H4 (cell line): ENCODE data around the gene RAB20. TPM values are rescaled to one million over a fixed set of nuclear protein-coding genes. Genes with fewer than 3 reads are reported as not detected.
"Not testable (repeated sequence)": the region's sequence is repeated elsewhere in the genome, so short reads cannot be mapped to it uniquely, and the experiment has no call there.

Experiments
- DNase-seq: peaks from one replicate; pipeline ENCODE4 v3.0.0-alpha.2; 2015; ENCODE audit warnings: low spot score
- total RNA-seq: library from RNA; depleted of rRNA; stranded (reverse); fragments of >200 nt; shearing (Covaris generic); gene quantifications from 2 replicates; pipeline ENCODE4 v1.2.3, GENCODE V29; 2014

RAB20 gene
- total RNA-seq, 1 experiment from 2014 or later = 12.3 TPM

- DNase-seq = no peak
Observed at GRCh38 chr13:110509971-110510786, 51.3 kb downstream of the RAB20 start.

- DNase-seq = no peak
Observed at GRCh38 chr13:110509478-110509926, 52.0 kb downstream of the RAB20 start.

GRCh38 chr13:110507678-110508381 is 53.7 kb downstream of the RAB20 start:
- DNase-seq = no peak

- DNase-seq = no peak
Observed at GRCh38 chr13:110506859-110507566, 54.5 kb downstream of the RAB20 start.

DNA sequence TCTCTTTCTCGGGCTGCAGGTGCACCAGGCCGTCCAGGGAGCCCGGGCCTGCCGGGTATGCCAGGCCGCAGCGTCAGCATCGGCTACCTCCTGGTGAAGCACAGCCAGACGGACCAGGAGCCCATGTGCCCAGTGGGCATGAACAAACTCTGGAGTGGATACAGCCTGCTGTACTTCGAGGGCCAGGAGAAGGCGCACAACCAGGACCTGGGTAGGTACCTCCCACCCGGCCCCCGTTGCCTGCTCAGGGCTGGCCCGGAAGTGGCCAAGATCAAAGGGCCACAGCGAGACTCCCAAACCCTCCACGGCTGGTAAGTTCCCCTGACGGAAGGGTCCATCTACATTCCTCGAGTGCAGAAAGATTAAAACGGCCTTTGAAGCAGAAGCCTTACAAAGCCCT is 55.1 kb downstream of the RAB20 start:
- DNase-seq = no peak

- no peak for DNase-seq
Observed at GRCh38 chr13:110505594-110505993, 55.9 kb downstream of the RAB20 start.

- no peak for DNase-seq
Observed at GRCh38 chr13:110503979-110504499, 57.5 kb downstream of the RAB20 start.

DNA sequence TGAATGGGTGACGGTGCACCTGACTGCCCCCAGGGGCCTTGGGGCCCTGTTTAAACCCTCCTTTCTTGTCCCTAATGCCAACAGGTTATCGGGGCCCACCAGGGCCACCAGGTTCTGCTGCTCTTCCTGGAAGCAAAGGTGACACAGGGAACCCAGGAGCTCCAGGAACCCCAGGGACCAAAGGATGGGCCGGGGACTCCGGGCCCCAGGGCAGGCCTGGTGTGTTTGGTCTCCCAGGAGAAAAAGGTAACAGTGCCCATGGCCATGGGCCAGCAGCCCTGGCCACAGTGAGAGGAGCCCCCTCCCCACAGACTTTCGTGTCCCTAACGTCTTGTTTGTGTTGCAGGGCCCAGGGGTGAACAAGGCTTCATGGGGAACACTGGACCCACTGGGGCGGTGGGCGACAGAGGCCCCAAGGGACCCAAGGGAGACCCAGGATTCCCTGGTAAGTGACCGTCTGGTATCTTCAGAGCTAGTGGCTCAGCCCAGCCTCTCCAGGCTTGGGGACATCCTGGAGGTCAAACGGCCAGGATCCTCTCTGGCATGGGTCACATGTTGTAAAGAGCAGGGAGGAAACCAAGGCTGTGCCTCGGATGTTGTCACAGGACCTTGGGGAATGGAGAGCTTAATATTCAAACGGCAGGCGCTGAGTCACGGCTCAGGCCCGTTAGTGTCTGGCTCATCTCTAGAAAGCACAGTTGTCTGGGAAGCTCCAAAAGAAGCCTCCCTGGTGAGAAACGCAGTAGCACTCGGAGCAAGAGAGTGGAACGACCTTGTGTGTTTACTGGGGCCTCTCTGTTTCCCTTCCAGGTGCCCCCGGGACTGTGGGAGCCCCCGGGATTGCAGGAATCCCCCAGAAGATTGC is 58.3 kb downstream of the RAB20 start:
- no peak for DNase-seq

GRCh38 chr13:110501188-110501587 is 60.3 kb downstream of the RAB20 start:
- no peak for DNase-seq

GRCh38 chr13:110500341-110500740 is 61.2 kb downstream of the RAB20 start:
- no peak for DNase-seq

DNA sequence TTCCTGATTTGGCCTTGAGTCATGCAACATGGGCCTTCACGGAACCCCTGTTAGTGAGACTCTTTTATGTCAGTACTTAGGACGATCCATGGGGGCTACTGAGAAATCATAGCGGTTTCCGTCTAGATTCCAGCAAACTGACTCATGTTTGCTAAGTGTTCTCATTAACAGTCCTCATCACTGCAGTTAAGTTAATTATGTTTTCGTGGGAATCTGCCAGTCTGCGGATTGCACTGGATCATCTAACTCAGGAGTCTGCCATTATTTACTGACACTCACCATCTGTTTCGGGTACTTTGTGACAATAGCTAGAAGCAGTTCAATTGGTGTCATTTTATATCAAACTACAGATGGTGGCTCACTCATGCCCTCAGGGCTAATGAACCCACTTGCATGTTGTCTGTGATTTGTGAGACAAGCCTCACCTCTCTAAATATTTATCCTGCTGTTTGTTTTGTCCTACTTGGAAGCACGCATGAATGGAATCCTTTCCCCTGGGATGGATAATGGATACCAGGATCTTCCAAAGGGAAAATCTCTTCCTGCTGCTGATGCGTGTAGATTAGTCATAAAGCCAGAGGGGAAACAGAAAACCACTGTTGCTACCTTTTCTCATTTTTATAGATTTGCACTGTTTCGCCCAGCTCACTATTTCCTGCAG is 61.8 kb downstream of the RAB20 start:
- peak; percentile 82 for DNase-seq

DNA sequence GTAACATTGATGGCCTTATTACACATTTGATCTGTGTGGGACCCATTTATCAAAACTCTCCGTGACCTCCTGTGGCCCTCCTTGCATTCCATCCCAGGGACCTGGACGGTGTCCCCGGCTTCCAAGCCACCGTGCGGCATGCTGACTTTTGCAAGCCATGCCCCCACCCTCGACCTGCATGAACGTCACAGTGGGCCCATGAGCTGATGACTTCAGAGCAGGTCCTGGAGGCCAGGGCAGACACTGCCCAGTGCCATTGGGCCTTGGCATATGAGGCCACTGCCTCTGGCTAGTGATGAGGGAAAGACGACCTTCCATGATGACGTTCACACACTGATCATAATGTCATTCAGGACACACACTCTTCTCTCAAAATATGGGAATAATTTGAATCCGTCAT is 62.8 kb downstream of the RAB20 start:
- DNase-seq = no peak

- DNase-seq = no peak
Observed at GRCh38 chr13:110498327-110498726, 63.2 kb downstream of the RAB20 start.

DNA sequence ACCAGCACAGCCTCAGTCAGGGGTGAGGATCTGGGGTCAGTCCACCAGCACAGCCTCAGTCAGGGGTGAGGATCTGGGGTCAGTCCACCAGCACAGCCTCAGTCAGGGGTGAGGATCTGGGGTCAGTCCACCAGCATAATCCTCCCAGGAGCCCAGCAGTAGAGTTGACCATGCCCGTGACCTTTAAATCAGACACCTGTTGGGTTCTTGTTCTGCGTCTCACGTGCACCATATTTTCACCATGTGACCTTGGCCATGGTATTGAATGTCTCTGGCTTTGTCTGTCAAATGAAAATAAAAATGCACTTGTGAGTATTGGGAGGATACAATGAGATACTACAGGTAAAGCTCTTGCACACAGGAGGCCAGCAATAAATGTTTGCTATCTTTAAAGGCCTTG is 63.6 kb downstream of the RAB20 start:
- DNase-seq = not testable (repeated sequence)

DNA sequence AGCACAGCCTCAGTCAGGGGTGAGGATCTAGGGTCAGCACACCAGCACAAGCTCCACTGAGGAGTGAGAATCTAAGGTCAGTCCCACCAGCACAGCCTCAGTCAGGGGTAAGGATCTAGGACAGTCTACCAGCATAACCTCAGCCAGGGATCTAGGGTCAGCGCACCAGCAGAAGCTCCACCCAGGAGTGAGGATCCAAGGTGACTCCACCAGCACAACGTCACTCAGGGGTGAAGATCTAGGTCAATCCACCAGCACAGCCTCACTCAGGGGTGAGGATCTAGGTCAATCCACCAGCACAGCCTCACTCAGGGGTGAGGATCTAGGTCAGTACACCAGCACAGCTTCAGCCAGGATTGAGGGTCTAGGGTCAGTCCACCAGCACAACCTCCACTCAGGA is 64.5 kb downstream of the RAB20 start:
- DNase-seq = no peak

DNA sequence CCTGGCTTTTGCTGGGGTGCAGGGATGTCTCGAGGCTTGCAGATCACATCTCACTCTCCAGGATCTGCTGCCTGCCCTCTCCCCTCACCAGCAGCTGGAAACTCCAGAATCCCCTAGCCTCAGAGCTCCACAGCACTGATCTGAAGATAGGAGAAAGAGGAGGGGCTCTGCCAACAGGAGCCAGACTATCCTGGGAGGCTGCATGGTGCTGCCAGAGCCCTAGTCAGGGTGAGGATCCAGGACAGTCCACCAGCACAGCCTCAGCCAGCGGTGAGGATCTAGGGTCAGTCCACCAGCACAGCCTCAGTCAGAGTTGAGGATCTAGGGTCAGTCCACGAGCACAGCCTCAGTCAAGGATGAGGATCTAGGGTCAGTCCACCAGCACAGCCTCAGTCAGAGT is 65.2 kb downstream of the RAB20 start:
- DNase-seq = no peak

DNA sequence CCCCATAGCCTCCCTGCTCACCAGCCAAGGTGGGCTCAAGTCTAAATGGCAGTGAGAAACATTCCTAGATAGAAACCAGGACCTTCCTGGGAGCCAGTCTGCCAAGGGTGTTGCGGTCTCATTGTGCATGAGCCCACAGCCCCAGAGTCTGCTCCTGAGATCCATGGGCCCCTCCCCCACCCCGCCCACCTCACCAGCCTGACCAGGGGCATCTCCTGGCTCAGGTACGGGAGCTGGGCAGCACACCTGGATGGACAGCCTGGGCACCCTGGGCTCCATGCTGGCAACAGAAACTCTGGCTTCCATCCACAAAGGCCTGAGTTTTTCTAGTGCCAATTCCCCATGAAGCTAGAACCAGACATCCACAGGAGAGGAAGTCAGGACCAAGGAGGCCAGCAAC is 65.6 kb downstream of the RAB20 start:
- no peak for DNase-seq

GRCh38 chr13:110495376-110495775 is 66.1 kb downstream of the RAB20 start:
- DNase-seq = no peak

DNA sequence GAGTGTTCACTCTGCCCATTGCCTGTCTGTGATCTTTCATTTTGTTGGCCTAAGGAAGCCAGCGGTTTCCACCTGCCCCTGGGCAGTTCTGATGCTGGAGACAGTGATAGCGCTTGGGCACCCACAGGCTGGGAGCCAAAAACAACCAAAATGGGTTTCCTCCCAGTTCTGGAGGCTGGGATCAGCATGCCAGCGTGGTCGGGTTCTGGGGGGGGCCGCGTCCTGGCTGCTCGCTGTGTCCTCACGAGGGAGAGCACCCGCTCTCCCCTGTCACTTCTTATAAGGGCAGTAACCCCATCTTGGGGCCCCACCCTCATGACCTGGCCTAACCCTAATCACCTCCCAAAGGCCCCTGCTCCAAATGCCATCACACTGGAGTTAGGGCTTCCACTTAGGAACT is 67.9 kb downstream of the RAB20 start:
- DNase-seq = no peak

DNA sequence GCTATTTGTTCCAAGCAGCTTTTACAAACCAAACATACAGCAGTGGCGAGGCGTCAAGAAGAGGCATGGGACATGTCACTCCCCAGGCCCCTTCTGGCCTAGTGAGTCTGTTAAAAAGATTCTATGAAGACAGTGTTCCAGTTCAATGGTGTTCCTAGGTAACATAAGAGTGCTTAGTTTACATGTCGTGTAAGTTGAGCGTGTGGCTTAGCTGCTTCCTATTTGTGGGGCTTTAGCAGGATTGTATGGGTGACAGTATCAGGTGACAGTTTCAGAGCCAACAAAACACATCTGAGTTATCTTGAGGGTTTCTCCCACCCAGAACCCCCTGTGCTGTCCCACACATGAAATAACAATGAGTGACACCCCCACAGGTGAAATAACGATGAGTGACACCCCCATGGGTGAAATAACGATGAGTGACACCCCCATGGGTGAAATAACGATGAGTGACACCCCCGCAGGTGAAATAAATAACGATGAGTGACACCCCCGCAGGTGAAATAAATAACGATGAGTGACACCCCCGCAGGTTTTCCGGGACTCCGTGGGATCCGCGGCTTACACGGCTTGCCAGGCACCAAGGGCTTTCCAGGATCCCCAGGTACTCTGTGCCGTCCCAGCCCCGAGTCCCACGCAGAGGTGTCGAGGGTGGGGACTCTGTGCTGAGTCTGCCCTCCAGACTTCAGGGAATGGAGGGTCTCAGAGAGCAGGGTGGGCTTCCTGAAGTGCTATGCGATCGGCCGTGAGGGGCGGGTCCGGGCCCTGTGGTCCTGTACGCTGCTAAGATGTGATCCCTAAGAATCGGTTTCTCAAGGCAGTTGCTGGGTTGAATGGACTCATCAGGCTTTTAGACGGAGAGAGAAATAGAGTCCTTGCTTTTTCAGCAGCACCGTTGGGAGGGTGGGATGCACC is 68.6 kb downstream of the RAB20 start:
- no peak for DNase-seq
